OCI-LY1 (cell line): ENCODE results near the gene DNAJC5G.

Source experiments
- CTCF ChIP-seq: fragments of 200-600 bp; sonication (generic), shearing (Covaris generic); IDR thresholded peaks from 2 replicates; pipeline ENCODE4 v1.5.1; 2017; ENCODE audit warnings: mild to moderate bottlenecking, antibody characterized with exemption, low read length, moderate library complexity, mixed read lengths
- EZH2 ChIP-seq: fragments of 200-600 bp; sonication (generic), shearing (Covaris generic); IDR thresholded peaks from 2 replicates; pipeline ENCODE4 v1.8.0; 2017; ENCODE audit warnings: borderline replicate concordance, mixed run types, mild to moderate bottlenecking, antibody characterized with exemption, low read length, moderate library complexity, mixed read lengths

- TF ChIP-seq CTCF (no peak), EZH2 (no peak)
Measured at GRCh38 chr2:27270131-27270530, 5.1 kb upstream of the DNAJC5G start.
